ENCODE data around the gene SAMD9. TPM values are rescaled to one million over a fixed set of nuclear protein-coding genes. Genes with fewer than 3 reads are reported as not detected.

Gene SAMD9
- total and polyA plus RNA-seq, 2 experiments from 2014 or later, result 0.03 TPM; not detected in 1

DNA sequence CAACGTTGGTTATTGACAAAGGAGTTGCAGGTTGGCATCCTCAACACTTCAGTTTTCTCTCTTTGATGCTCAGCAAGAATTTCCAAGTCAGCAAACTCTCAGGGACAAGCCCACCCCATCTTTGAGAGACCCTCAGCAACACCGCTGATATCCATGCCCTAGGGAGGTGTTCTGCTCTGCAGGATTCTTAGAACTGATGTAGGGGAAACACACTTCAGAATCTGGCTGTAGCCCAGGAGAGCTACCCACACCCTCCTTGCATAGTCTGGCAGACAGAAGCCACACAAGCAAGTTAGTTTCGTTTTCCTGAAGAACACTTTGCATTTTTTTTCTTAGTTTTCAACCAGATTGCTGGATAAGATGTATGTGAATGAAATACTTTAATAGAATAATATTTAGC, 29.6 kb upstream of the SAMD9 start:
- H3K9me3 ChIP-seq (ENCODE audit: low read depth), result no peaks in the 10 kb centered on the region
- H3K36me3 ChIP-seq, result no peaks in the 10 kb centered on the region
- no peak overlapping the region for H3K4me3 ChIP-seq
- no peaks in the 10 kb centered on the region for H3K27me3 ChIP-seq
- no peak overlapping the region for H3K27ac ChIP-seq
- H3K4me1 ChIP-seq (ENCODE audit: low read depth), result no peaks in the 10 kb centered on the region
- TF ChIP-seq, protein P1, sequence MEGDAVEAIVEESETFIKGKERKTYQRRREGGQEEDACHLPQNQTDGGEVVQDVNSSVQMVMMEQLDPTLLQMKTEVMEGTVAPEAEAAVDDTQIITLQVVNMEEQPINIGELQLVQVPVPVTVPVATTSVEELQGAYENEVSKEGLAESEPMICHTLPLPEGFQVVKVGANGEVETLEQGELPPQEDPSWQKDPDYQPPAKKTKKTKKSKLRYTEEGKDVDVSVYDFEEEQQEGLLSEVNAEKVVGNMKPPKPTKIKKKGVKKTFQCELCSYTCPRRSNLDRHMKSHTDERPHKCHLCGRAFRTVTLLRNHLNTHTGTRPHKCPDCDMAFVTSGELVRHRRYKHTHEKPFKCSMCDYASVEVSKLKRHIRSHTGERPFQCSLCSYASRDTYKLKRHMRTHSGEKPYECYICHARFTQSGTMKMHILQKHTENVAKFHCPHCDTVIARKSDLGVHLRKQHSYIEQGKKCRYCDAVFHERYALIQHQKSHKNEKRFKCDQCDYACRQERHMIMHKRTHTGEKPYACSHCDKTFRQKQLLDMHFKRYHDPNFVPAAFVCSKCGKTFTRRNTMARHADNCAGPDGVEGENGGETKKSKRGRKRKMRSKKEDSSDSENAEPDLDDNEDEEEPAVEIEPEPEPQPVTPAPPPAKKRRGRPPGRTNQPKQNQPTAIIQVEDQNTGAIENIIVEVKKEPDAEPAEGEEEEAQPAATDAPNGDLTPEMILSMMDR (IDR thresholded peaks at IDR 0.05; ENCODE audit: low read depth, low read length), result no peak
- peak in 1 of 2 donors; percentile 68 for DNase-seq (ENCODE audit: low read depth in 1 of 2, low spot score in 1 of 2)

DNA sequence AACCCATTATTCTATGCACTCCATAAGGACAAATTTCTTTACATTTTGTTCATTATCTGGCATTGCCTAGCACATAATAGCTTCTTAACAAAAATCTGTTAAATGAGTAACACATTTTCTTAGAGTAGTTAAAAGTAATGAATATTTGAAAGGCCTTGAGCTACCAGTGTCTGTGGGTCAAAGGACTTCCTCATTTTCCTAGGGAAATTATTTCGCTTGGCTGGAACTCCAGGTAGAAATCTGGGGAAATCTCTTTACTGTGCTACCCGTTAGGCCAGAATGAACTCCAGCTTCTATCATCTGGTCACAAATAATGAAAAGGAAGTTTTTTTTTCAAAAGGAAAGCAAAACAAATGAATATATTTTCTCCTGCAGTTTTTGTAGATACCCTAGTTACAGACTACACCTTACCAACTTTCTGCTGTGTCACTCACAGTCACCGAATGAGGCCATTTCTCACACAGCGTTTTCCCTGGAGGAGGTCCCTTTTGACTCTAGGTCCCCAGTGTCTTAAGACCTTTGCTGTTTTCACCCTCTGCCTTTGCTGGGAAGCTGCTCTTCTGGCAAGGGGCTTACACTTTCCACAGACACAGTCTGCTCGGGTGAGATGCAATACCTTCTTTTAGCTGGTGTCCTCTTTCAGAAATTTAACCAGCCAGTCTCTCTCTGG, 28.8 kb upstream of the SAMD9 start:
- TF ChIP-seq, protein P1 (IDR thresholded peaks at IDR 0.05; ENCODE audit: low read depth, low read length), result no peak
- no peak overlapping the region for H3K4me3 ChIP-seq
- H3K9me3 ChIP-seq (ENCODE audit: low read depth), result no peaks in the 10 kb centered on the region
- no peaks in the 10 kb centered on the region for H3K27me3 ChIP-seq
- no peaks in the 10 kb centered on the region for H3K4me1 ChIP-seq (ENCODE audit: low read depth)
- DNase-seq (ENCODE audit: low read depth in 1 of 2, low spot score in 1 of 2), result no peak
- H3K27ac ChIP-seq, result no peak overlapping the region
- no peaks in the 10 kb centered on the region for H3K36me3 ChIP-seq

DNA sequence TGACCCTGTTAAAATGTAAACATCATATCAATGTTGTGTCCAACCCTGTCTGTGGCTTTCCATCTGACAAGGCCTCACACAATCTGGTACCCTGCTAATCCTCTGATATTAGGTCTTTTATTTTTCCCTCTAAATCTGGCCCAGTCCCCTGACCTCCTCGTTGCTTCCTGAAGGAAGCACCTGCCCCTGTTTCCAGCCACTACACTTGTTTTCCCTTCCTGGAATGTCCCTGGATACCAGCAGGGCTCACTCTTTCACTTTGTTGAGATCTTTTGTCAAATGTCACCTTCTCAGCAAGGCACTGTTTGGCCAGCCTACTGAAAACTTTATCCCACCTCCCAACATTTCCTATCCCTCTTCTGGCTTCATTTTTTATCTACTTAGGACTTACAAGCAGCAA, 28.3 kb upstream of the SAMD9 start:
- Histone ChIP-seq H3K27ac (no peak overlapping the region), H3K4me3 (no peak overlapping the region), H3K36me3 (no peaks in the 10 kb centered on the region), H3K9me3 (ENCODE audit: low read depth) (no peaks in the 10 kb centered on the region), H3K27me3 (no peaks in the 10 kb centered on the region), H3K4me1 (ENCODE audit: low read depth) (no peaks in the 10 kb centered on the region)
- no peak for DNase-seq (ENCODE audit: low read depth in 1 of 2, low spot score in 1 of 2)
- TF ChIP-seq, protein P1 (IDR thresholded peaks at IDR 0.05; ENCODE audit: low read depth, low read length), result no peak

DNA sequence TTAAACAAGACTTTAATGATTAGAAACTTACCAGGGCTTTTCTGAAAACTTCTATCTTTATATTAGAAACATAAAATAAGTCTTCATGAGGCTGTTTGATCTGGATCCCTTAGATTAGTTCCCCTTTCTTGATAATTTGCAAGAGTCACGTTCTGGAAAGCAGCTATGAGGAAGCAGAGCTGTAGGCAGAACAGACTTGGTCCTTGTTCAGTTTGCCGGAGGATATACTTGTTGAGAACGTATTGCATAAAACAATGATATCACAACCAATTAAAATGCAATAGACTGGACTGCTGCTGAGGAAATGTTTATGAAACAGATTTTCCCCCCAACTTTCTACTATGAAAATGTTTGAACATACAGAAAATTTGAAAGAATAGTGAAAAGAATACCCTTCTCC, 27.6 kb upstream of the SAMD9 start:
- Histone ChIP-seq H3K36me3 (no peaks in the 10 kb centered on the region), H3K27me3 (no peaks in the 10 kb centered on the region), H3K4me1 (ENCODE audit: low read depth) (no peaks in the 10 kb centered on the region), H3K27ac (no peak overlapping the region), H3K4me3 (no peak overlapping the region), H3K9me3 (ENCODE audit: low read depth) (no peaks in the 10 kb centered on the region)
- TF ChIP-seq, protein P1 (IDR thresholded peaks at IDR 0.05; ENCODE audit: low read depth, low read length), result no peak
- DNase-seq (ENCODE audit: low read depth in 1 of 2, low spot score in 1 of 2), result no peak

DNA sequence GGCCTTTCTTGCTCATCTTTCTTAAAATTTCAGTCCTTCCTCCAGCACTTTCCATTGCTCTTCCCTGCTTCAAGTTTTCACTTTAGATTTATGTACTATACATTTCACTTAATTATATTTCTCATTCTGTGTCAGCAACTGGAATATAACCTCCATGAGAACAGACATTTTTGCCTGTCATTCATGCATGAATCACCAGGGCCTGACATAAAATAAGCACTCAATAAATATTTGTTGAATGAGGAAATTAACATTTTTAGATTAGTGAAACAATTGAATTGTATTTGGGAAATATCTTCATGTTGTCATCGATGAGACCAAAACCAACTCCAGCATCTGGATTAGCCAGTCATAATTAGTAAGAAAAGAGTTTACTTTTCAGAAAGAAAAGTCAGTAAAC, 24.3 kb upstream of the SAMD9 start:
- no peak overlapping the region for H3K27ac ChIP-seq
- no peak overlapping the region for H3K4me3 ChIP-seq
- H3K4me1 ChIP-seq (ENCODE audit: low read depth), result no peaks in the 10 kb centered on the region
- TF ChIP-seq, protein P1 (IDR thresholded peaks at IDR 0.05; ENCODE audit: low read depth, low read length), result no peak
- no peaks in the 10 kb centered on the region for H3K9me3 ChIP-seq (ENCODE audit: low read depth)
- H3K36me3 ChIP-seq, result no peaks in the 10 kb centered on the region
- no peak for DNase-seq (ENCODE audit: low read depth in 1 of 2, low spot score in 1 of 2)
- H3K27me3 ChIP-seq, result no peaks in the 10 kb centered on the region

Measured in cardiac muscle cell (in vitro differentiated cells and primary cell).